ENCODE measurements around the gene OCSTAMP. TPM values are rescaled to one million over a fixed set of nuclear protein-coding genes. Genes with fewer than 3 reads are reported as not detected.

The OCSTAMP gene, protein sequence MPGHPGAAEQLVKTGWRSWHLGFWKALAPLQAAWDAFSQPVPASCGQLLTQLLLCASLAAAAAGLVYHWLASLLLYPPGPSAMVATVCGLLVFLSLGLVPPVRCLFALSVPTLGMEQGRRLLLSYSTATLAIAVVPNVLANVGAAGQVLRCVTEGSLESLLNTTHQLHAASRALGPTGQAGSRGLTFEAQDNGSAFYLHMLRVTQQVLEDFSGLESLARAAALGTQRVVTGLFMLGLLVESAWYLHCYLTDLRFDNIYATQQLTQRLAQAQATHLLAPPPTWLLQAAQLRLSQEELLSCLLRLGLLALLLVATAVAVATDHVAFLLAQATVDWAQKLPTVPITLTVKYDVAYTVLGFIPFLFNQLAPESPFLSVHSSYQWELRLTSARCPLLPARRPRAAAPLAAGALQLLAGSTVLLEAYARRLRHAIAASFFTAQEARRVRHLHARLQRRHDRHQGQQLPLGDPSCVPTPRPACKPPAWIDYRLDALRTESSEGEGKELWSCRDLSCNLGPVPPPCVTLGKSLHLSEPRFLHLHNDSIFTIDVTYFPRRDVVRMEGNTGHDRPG
- polyA plus RNA-seq (2013, experiment 1 of 2), result 0.24 TPM
- polyA plus RNA-seq (2013, experiment 2 of 2), result 0.25 TPM

DNA sequence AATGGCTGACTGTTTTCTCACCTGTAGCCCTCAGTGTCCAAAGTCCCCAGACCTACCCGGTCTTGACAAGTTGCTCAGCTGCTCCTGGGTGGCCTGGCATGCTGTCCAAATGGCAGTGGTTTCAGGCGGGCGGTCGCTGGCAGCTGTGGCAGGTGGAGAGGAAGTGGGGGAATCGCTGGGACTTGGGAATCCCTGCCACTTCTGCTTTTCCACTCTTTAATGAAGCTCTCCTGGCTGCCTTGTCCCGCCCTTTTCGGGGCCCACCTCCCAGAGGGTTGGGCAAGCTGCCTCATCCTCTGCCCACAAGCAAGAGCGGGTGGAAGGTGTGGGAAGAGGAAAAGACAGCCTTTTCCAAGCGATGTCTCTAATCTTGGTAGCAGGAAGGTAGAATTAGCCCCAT, at the start of gene OCSTAMP:
Gene OCSTAMP (minus strand): TSS at position 194 of the 400 bp plus-strand sequence. CDS start 94 bp downstream, at position 100.
- WGBS (ENCODE audit: extremely low coverage, insufficient coverage, low lambda C conversion rate), result no CpG with 5 or more reads among the region's 9 CpGs
- H3K27ac ChIP-seq (ENCODE audit: low read depth, low read length), result no peak within 1 kb of the TSS

DNA sequence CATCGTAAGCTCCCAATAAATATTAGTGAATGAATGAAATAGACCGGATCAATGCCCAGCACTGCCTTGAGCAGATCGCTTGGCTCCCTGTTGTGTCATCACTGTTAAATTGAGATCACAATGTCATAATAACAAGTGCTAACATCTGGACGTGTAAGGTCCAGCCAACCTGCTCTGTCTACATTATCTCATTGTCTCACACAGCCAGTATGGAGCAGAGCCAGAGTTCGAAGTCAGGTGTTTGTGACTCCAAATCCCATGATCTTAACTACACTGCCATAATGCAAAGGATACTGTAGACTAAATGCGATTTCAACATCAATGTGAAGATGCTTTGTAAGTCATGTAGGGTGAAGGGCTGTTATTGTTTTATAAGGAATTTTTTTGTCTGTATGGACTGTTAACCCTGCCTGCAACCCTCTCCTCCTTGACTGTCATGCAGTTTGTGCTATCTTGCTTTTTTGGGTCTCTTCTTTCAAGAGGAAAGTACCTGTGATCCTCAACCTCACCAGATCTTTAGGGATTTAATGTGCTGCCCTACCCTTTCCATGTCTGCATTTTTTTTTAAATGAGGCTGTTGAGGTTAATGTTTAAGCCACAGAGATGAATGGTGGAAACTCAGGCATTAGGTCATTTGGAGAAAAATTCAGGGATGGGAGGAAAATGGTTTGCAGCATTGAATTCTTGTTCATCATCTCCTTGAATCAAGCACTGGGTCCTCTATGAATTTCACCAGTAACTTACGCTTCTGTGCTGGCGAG, 49.0 kb upstream of the OCSTAMP start:
- H3K79me2 ChIP-seq (ENCODE audit: control insufficient read depth, insufficient read depth, low read length), result no peaks in the 10 kb centered on the region
- DNase-seq, result no peak
- no peak overlapping the region for H3K4me3 ChIP-seq (ENCODE audit: low read length)
- no peak overlapping the region for H3K9ac ChIP-seq (ENCODE audit: low read length)
- H3K56ac ChIP-seq (ENCODE audit: low read length), result no peak overlapping the region
- H4K5ac ChIP-seq (ENCODE audit: low read length), result no peak overlapping the region
- no peak overlapping the region for H3K18ac ChIP-seq (ENCODE audit: low read length)
- no peaks in the 10 kb centered on the region for H3K4me1 ChIP-seq (ENCODE audit: control insufficient read depth, low read depth, low read length)
- H4K8ac ChIP-seq (ENCODE audit: low read depth, low read length), result no peak overlapping the region
- no CpG with 5 or more reads among the region's 8 CpGs for WGBS (ENCODE audit: extremely low coverage, insufficient coverage, low lambda C conversion rate)
- H2AK5ac ChIP-seq (ENCODE audit: low read length), result no peak overlapping the region
- no peak overlapping the region for H3K27ac ChIP-seq (ENCODE audit: low read depth, low read length)
- H2BK5ac ChIP-seq (ENCODE audit: low read length), result no peak overlapping the region
- no peaks in the 10 kb centered on the region for H3K36me3 ChIP-seq (ENCODE audit: control insufficient read depth, insufficient read depth, low read length)
- no peaks in the 10 kb centered on the region for H3K79me1 ChIP-seq (ENCODE audit: low read length)
- no peak overlapping the region for H3K23ac ChIP-seq (ENCODE audit: low read length)
- H2BK15ac ChIP-seq (replicated peaks; ENCODE audit: low read depth), result no peak overlapping the region
- no peak overlapping the region for H3K4ac ChIP-seq (ENCODE audit: low read depth, low read length)
- no peaks in the 10 kb centered on the region for H3K27me3 ChIP-seq (ENCODE audit: insufficient read depth, low read length, poor library complexity)
- H2BK120ac ChIP-seq (ENCODE audit: low read depth, low read length), result no peak overlapping the region
- H3K4me2 ChIP-seq (ENCODE audit: low read length), result no peak overlapping the region

More for the DNA sequence above, at the start of gene OCSTAMP:
- Histone ChIP-seq H3K4me2 (ENCODE audit: low read length) (no peak within 1 kb of the TSS), H3K4me3 (ENCODE audit: low read length) (no peak within 1 kb of the TSS), H3K4me1 (ENCODE audit: control insufficient read depth, low read depth, low read length) (peaks cover 2% of the 10 kb centered on the region), H4K8ac (ENCODE audit: low read depth, low read length) (no peak within 1 kb of the TSS), H3K36me3 (ENCODE audit: control insufficient read depth, insufficient read depth, low read length) (no peaks in the 10 kb centered on the region), H4K5ac (ENCODE audit: low read length) (no peak within 1 kb of the TSS), H2BK120ac (ENCODE audit: low read depth, low read length) (no peak within 1 kb of the TSS), H3K27me3 (ENCODE audit: insufficient read depth, low read length, poor library complexity) (no peaks in the 10 kb centered on the region), H3K56ac (ENCODE audit: low read length) (no peak within 1 kb of the TSS), H2BK15ac (replicated peaks; ENCODE audit: low read depth) (no peak within 1 kb of the TSS), H3K4ac (ENCODE audit: low read depth, low read length) (no peak within 1 kb of the TSS), H3K18ac (ENCODE audit: low read length) (no peak within 1 kb of the TSS), H2BK5ac (ENCODE audit: low read length) (no peak within 1 kb of the TSS), H2AK5ac (ENCODE audit: low read length) (no peak within 1 kb of the TSS), H3K79me1 (ENCODE audit: low read length) (no peaks in the 10 kb centered on the region), H3K79me2 (ENCODE audit: control insufficient read depth, insufficient read depth, low read length) (no peaks in the 10 kb centered on the region), H3K23ac (ENCODE audit: low read length) (no peak within 1 kb of the TSS), H3K9ac (ENCODE audit: low read length) (no peak within 1 kb of the TSS)
- no peak for DNase-seq

DNA sequence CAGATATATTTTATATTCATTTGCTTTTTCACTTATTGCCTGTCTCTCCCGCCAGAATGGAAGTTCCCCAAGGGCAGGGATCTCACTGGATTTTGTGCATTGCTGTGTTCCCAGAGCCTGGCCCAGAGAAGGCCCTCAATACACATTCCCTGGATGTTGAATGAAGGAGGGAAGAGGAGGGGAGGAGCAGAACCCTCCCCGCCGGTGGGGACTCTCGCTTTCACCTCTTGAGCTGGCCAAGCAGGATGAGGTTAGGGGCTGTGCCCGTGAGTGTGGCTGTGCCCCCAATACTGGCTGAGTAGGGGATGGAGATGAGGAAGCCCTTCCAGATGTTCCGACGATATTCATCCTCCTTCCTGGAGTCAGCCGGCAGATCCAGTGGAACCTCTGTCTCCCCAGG, 45.5 kb upstream of the OCSTAMP start:
- Histone ChIP-seq H3K4ac (ENCODE audit: low read depth, low read length) (no peak overlapping the region), H3K18ac (ENCODE audit: low read length) (no peak overlapping the region), H3K79me1 (ENCODE audit: low read length) (no peaks in the 10 kb centered on the region), H3K27me3 (ENCODE audit: insufficient read depth, low read length, poor library complexity) (no peaks in the 10 kb centered on the region), H2AK5ac (ENCODE audit: low read length) (no peak overlapping the region), H2BK15ac (replicated peaks; ENCODE audit: low read depth) (no peak overlapping the region), H3K56ac (ENCODE audit: low read length) (no peak overlapping the region), H3K79me2 (ENCODE audit: control insufficient read depth, insufficient read depth, low read length) (no peaks in the 10 kb centered on the region), H3K4me3 (ENCODE audit: low read length) (no peak overlapping the region), H3K9ac (ENCODE audit: low read length) (no peak overlapping the region), H3K27ac (ENCODE audit: low read depth, low read length) (no peak overlapping the region), H4K8ac (ENCODE audit: low read depth, low read length) (no peak overlapping the region), H2BK120ac (ENCODE audit: low read depth, low read length) (no peak overlapping the region), H4K5ac (ENCODE audit: low read length) (no peak overlapping the region), H2BK5ac (ENCODE audit: low read length) (no peak overlapping the region), H3K23ac (ENCODE audit: low read length) (no peak overlapping the region), H3K4me1 (ENCODE audit: control insufficient read depth, low read depth, low read length) (no peaks in the 10 kb centered on the region), H3K4me2 (ENCODE audit: low read length) (no peak overlapping the region), H3K36me3 (ENCODE audit: control insufficient read depth, insufficient read depth, low read length) (no peaks in the 10 kb centered on the region)
- no CpG with 5 or more reads among the region's 8 CpGs for WGBS (ENCODE audit: extremely low coverage, insufficient coverage, low lambda C conversion rate)
- no peak for DNase-seq

- H4K5ac ChIP-seq (ENCODE audit: low read length), result no peak overlapping the region
- no peak for DNase-seq
- no peak overlapping the region for H2BK120ac ChIP-seq (ENCODE audit: low read depth, low read length)
- no peak overlapping the region for H3K4me3 ChIP-seq (ENCODE audit: low read length)
- no peaks in the 10 kb centered on the region for H3K27me3 ChIP-seq (ENCODE audit: insufficient read depth, low read length, poor library complexity)
- no peak overlapping the region for H2BK15ac ChIP-seq (replicated peaks; ENCODE audit: low read depth)
- H3K4me1 ChIP-seq (ENCODE audit: control insufficient read depth, low read depth, low read length), result no peaks in the 10 kb centered on the region
- H3K18ac ChIP-seq (ENCODE audit: low read length), result no peak overlapping the region
- no peak overlapping the region for H3K23ac ChIP-seq (ENCODE audit: low read length)
- H2BK5ac ChIP-seq (ENCODE audit: low read length), result no peak overlapping the region
- no peak overlapping the region for H3K9ac ChIP-seq (ENCODE audit: low read length)
- no peak overlapping the region for H4K8ac ChIP-seq (ENCODE audit: low read depth, low read length)
- H3K56ac ChIP-seq (ENCODE audit: low read length), result no peak overlapping the region
- no peak overlapping the region for H3K4me2 ChIP-seq (ENCODE audit: low read length)
- no CpG with 5 or more reads among the region's 2 CpGs for WGBS (ENCODE audit: extremely low coverage, insufficient coverage, low lambda C conversion rate)
- H3K79me1 ChIP-seq (ENCODE audit: low read length), result no peaks in the 10 kb centered on the region
- H2AK5ac ChIP-seq (ENCODE audit: low read length), result no peak overlapping the region
- no peak overlapping the region for H3K4ac ChIP-seq (ENCODE audit: low read depth, low read length)
- no peaks in the 10 kb centered on the region for H3K36me3 ChIP-seq (ENCODE audit: control insufficient read depth, insufficient read depth, low read length)
- no peak overlapping the region for H3K27ac ChIP-seq (ENCODE audit: low read depth, low read length)
- H3K79me2 ChIP-seq (ENCODE audit: control insufficient read depth, insufficient read depth, low read length), result no peaks in the 10 kb centered on the region
Measured at GRCh38 chr20:46594725-46595124, 44.3 kb upstream of the OCSTAMP start.

DNA sequence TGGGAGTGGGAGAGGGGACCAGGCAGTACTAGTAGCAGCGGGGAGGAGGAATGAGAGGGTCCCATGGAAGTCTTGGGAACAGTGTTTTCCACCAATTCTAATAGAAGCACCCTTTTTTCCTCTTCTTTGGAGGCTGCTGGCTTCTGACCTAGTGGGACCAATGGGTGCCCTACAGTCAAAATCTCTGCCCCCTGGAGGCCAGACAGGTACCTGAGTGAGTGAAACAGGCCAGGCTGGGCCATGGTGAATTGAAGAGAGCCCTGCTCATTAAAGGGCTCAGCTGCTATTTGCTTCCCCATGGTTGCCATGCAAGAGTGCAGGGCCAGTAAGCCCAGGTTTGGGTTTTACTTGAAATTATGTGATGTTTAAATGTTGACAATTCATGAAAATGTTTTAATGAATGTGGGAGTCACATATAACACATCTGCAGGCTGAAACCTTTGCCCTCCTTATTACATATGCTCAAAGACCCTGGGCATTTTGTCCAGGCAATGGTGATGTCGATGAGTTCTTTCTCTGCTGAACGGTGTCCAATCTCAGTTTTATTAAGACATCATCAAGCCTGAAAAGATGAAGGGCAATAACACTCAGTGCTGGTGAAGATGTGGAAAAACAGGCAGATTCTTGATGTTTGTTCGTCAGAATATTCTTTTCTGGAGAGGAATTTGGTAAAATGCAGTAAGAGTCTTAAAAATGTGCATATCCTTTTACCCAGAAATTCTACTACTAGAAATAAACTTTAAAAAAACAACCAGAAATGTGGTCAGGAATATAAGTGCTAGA, 42.3 kb upstream of the OCSTAMP start:
- Histone ChIP-seq H2BK5ac (ENCODE audit: low read length) (no peak overlapping the region), H4K5ac (ENCODE audit: low read length) (no peak overlapping the region), H4K8ac (ENCODE audit: low read depth, low read length) (no peak overlapping the region), H3K27ac (ENCODE audit: low read depth, low read length) (no peak overlapping the region), H3K27me3 (ENCODE audit: insufficient read depth, low read length, poor library complexity) (no peaks in the 10 kb centered on the region), H3K9ac (ENCODE audit: low read length) (no peak overlapping the region), H3K4me1 (ENCODE audit: control insufficient read depth, low read depth, low read length) (no peaks in the 10 kb centered on the region), H3K4me2 (ENCODE audit: low read length) (no peak overlapping the region), H3K56ac (ENCODE audit: low read length) (no peak overlapping the region), H3K79me2 (ENCODE audit: control insufficient read depth, insufficient read depth, low read length) (no peaks in the 10 kb centered on the region), H3K79me1 (ENCODE audit: low read length) (no peaks in the 10 kb centered on the region), H3K4ac (ENCODE audit: low read depth, low read length) (no peak overlapping the region), H3K18ac (ENCODE audit: low read length) (no peak overlapping the region), H3K23ac (ENCODE audit: low read length) (no peak overlapping the region), H2AK5ac (ENCODE audit: low read length) (no peak overlapping the region), H3K36me3 (ENCODE audit: control insufficient read depth, insufficient read depth, low read length) (no peaks in the 10 kb centered on the region), H2BK120ac (ENCODE audit: low read depth, low read length) (no peak overlapping the region), H2BK15ac (replicated peaks; ENCODE audit: low read depth) (no peak overlapping the region), H3K4me3 (ENCODE audit: low read length) (no peak overlapping the region)
- peak; percentile 37 for DNase-seq
- no CpG with 5 or more reads among the region's 4 CpGs for WGBS (ENCODE audit: extremely low coverage, insufficient coverage, low lambda C conversion rate)
